Measurements from ENCODE around the gene CHRNB2.

The CHRNB2 gene

GRCh38 chr1:154589780-154590179, 22.2 kb downstream of the CHRNB2 start:
- no peak overlapping the region for H3K4me3 ChIP-seq (ENCODE audit: low read depth, low read length)
- no peak for TF ChIP-seq CTCF (IDR thresholded peaks at IDR 0.05; ENCODE audit: insufficient read depth, low read depth, low read length, missing control alignments)
- no peak for DNase-seq (ENCODE audit: low read depth)

GRCh38 chr1:154590756-154591155, 23.2 kb downstream of the CHRNB2 start:
- H3K4me3 ChIP-seq (ENCODE audit: low read depth, low read length) = no peak overlapping the region
- no peak for DNase-seq (ENCODE audit: low read depth)
- no peak for TF ChIP-seq CTCF (IDR thresholded peaks at IDR 0.05; ENCODE audit: insufficient read depth, low read depth, low read length, missing control alignments)

- DNase-seq (ENCODE audit: low read depth) = no peak
- no peak for TF ChIP-seq CTCF (IDR thresholded peaks at IDR 0.05; ENCODE audit: insufficient read depth, low read depth, low read length, missing control alignments)
These were observed 23.6 kb downstream of the CHRNB2 start for GRCh38 chr1:154591206-154591605.

GRCh38 chr1:154593390-154593789, 25.8 kb downstream of the CHRNB2 start:
- no peak for TF ChIP-seq CTCF (IDR thresholded peaks at IDR 0.05; ENCODE audit: insufficient read depth, low read depth, low read length, missing control alignments)
- DNase-seq (ENCODE audit: low read depth) = no peak
- no peak overlapping the region for H3K4me3 ChIP-seq (ENCODE audit: low read depth, low read length)

More at GRCh38 chr1:154591206-154591605, 23.6 kb downstream of the CHRNB2 start:
- no peak overlapping the region for H3K4me3 ChIP-seq (ENCODE audit: low read depth, low read length)

- TF ChIP-seq CTCF (IDR thresholded peaks at IDR 0.05; ENCODE audit: insufficient read depth, low read depth, low read length, missing control alignments) = no peak
- DNase-seq (ENCODE audit: low read depth) = no peak
- H3K4me3 ChIP-seq (ENCODE audit: low read depth, low read length) = no peak overlapping the region
These were observed 27.2 kb downstream of the CHRNB2 start for GRCh38 chr1:154594811-154595210.

GRCh38 chr1:154595621-154596020, 28.0 kb downstream of the CHRNB2 start:
- H3K4me3 ChIP-seq (ENCODE audit: low read depth, low read length) = no peak overlapping the region
- no peak for DNase-seq (ENCODE audit: low read depth)
- TF ChIP-seq CTCF (IDR thresholded peaks at IDR 0.05; ENCODE audit: insufficient read depth, low read depth, low read length, missing control alignments) = no peak

GRCh38 chr1:154598871-154599635, 31.5 kb downstream of the CHRNB2 start:
- H3K4me3 ChIP-seq (ENCODE audit: low read depth, low read length) = no peak overlapping the region
- no peak for DNase-seq (ENCODE audit: low read depth)
- no peak for TF ChIP-seq CTCF (IDR thresholded peaks at IDR 0.05; ENCODE audit: insufficient read depth, low read depth, low read length, missing control alignments)

All from GM12865 (cell line).